ENCODE measurements around the gene PDX1.

PDX1 gene

DNA sequence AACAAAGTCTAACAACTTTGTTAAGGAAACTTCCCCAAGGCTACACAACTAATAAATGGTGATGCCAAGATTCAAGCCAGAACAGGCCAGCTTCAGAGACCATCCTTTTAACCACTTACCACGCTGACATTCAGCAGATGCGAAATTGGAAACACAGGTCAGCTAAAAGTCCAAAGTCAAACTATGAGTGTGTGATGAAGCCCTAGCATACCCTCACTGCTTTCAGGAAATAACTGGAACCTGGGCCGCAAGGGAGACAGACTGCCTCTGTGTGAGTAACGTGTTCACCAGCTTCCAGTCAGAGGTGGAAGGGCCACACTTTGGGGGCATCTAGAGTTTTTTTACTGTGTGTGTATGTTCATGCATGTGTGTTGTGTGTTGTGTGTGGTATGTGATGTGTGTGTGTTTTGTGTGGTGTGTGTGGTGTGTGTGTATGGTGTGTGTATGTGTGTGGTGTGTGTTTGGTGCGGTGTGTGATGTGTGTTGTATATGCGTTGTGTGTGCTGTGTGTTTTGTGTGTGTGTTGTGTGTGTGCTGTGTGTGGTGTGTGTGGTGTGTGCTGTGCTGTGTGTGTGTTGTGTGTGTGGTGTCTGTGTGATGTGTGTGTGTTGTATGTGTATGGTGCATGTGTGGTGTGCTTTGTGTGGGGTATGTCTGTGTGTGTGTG, 12.5 kb upstream of the PDX1 start:
- no peak overlapping the region for H3K4me3 ChIP-seq (ENCODE audit: low read depth, low read length)
- DNase-seq = no peak
- TF ChIP-seq, protein P1, sequence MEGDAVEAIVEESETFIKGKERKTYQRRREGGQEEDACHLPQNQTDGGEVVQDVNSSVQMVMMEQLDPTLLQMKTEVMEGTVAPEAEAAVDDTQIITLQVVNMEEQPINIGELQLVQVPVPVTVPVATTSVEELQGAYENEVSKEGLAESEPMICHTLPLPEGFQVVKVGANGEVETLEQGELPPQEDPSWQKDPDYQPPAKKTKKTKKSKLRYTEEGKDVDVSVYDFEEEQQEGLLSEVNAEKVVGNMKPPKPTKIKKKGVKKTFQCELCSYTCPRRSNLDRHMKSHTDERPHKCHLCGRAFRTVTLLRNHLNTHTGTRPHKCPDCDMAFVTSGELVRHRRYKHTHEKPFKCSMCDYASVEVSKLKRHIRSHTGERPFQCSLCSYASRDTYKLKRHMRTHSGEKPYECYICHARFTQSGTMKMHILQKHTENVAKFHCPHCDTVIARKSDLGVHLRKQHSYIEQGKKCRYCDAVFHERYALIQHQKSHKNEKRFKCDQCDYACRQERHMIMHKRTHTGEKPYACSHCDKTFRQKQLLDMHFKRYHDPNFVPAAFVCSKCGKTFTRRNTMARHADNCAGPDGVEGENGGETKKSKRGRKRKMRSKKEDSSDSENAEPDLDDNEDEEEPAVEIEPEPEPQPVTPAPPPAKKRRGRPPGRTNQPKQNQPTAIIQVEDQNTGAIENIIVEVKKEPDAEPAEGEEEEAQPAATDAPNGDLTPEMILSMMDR (IDR thresholded peaks at IDR 0.05; ENCODE audit: low read depth, low read length, missing control alignments) = no peak
- H3K27ac ChIP-seq = no peak overlapping the region
- in situ Hi-C loops (cut with HindIII; ENCODE audit: low pct_ligation_motif_present, low sequenced_read_pairs) = no loop called here
- no peaks in the 10 kb centered on the region for H3K36me3 ChIP-seq (replicated peaks)
- H3K27me3 ChIP-seq (replicated peaks) = no peaks in the 10 kb centered on the region

DNA sequence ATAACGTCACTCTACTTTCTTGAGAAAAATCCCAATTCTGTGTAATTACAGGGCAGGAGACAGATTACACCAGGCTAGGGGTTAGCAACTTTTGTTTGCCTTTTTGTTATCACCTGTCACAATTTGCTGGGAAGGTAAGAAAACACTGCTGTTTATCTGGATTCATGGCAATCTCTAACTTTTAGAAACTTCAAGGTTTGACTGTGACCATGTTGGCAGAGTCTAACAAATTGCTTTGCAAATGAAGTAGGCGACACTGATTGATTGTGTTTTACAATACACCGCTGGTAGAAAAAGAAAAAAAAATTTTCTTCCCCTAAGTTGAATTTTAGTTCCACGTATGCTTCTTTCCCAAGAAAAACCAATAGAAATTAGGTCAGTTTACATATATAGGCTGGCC, 10.4 kb upstream of the PDX1 start:
- no peak overlapping the region for H3K4me3 ChIP-seq (ENCODE audit: low read depth, low read length)
- TF ChIP-seq, protein P1 (IDR thresholded peaks at IDR 0.05; ENCODE audit: low read depth, low read length, missing control alignments) = no peak
- H3K27ac ChIP-seq = no peak overlapping the region
- in situ Hi-C loops (cut with HindIII; ENCODE audit: low pct_ligation_motif_present, low sequenced_read_pairs) = no loop called here
- no peaks in the 10 kb centered on the region for H3K36me3 ChIP-seq (replicated peaks)
- H3K27me3 ChIP-seq (replicated peaks) = peaks cover 3% of the 10 kb centered on the region
- no peak for DNase-seq

DNA sequence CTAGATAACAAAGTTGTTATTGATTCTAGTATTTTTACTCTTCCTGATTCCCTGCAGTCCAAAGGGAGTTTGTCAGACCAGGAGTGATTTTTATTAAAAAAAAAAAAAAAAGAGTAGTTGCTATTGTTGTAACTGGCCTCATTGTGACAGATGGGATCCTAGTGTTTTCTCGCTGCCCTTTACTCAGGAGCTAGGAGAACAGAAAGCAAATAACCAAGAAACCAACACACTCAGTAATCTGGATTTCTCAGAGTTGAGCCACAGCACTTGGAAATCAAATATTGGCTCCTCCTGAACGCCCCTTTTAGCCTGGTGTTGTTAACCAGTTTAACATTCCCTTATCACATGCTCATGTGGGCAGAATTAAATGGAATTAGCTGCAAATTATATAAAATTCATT, 8.3 kb upstream of the PDX1 start:
- no peak for DNase-seq
- TF ChIP-seq, protein P1 (IDR thresholded peaks at IDR 0.05; ENCODE audit: low read depth, low read length, missing control alignments) = no peak
- in situ Hi-C loops (cut with HindIII; ENCODE audit: low pct_ligation_motif_present, low sequenced_read_pairs) = no loop called here
- Histone ChIP-seq H3K4me3 (ENCODE audit: low read depth, low read length) (no peak overlapping the region), H3K36me3 (replicated peaks) (no peaks in the 10 kb centered on the region), H3K27me3 (replicated peaks) (peaks cover 13% of the 10 kb centered on the region), H3K27ac (no peak overlapping the region)

DNA sequence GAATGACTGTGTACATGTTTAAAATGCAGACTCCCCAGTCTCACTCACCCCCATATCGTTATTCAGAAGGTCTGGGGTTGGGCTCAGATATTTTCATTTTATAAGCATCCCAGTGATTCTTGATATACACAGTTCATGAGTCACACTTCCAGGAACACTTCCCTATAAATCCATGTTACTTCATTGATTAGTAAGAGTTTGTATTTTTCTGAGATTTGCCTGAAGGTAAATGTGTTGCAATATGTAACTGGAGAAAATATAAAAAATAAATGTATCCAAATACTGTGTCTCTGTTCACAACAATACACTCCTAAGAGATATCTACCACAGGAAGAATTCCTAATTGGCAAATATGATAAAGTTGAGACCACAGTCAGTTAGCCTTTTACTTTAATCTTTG, 6.6 kb upstream of the PDX1 start:
- in situ Hi-C loops (cut with HindIII; ENCODE audit: low pct_ligation_motif_present, low sequenced_read_pairs) = no loop called here
- TF ChIP-seq, protein P1 (IDR thresholded peaks at IDR 0.05; ENCODE audit: low read depth, low read length, missing control alignments) = no peak
- peaks cover 30% of the 10 kb centered on the region for H3K27me3 ChIP-seq (replicated peaks)

DNA sequence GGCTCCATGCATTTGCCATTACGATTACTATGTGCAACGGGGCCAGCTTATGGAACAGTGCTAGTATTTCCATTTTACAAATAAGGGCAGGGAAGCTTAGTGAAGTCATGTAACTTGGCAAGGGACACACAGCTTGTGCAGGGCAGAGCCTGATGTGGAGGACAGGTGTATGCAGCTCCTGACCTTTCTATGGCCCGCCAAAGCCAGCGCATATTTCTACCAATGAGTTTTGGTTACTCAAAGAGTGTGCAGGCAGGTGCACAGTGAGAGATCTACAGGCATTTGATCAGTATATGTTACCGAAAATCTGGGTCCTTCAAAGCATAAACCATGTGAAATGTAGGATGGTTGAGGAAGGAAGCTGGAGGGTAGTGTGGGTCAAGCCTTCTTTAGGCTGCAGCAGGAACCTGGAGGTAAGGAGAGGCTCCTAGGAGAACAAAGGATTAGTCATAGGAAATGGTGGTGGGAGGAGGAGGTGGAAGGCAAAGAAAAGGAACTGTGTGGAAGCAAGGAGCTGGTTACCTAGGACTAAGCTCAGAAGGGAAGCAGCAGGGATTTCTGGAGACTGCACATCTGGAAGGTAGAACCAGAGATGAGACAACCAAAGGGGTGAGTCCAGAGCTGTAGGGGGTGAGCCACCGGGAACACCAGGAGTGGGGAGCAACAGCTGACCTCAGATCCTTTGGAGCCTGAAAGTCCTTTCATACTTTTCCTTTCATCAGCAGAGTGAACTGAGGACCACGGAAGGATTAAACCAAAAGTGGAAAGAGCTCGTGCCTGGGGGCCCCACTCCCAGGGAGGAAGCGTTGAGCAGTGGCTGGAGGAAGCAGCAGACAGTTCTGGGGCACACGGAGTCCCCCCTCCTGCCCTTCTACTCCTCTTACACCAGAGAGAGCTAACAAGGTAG, 4.2 kb upstream of the PDX1 start:
- no peaks in the 10 kb centered on the region for H3K36me3 ChIP-seq (replicated peaks)
- H3K27ac ChIP-seq = no peak overlapping the region
- in situ Hi-C loops (cut with HindIII; ENCODE audit: low pct_ligation_motif_present, low sequenced_read_pairs) = no loop called here
- DNase-seq = no peak
- H3K4me3 ChIP-seq (ENCODE audit: low read depth, low read length) = no peak overlapping the region
- TF ChIP-seq, protein P1 (IDR thresholded peaks at IDR 0.05; ENCODE audit: low read depth, low read length, missing control alignments) = no peak
- peaks cover 54% of the 10 kb centered on the region for H3K27me3 ChIP-seq (replicated peaks)

More for the DNA sequence above, 6.6 kb upstream of the PDX1 start:
- Histone ChIP-seq H3K27ac (no peak overlapping the region), H3K4me3 (ENCODE audit: low read depth, low read length) (no peak overlapping the region), H3K36me3 (replicated peaks) (no peaks in the 10 kb centered on the region)
- DNase-seq = no peak
